H9 (cell line): ENCODE data around the gene VIPR2. TPM values are rescaled to one million over a fixed set of nuclear protein-coding genes. Genes with fewer than 3 reads are reported as not detected.

ENCODE experiments used
- DNase-seq: peaks from one replicate; pipeline ENCODE4 v3.0.0-alpha.2; 2017
- H2AFZ ChIP-seq: one replicate; pipeline ENCODE4 v1.6.1; 2013; ENCODE audit warnings: mild to moderate bottlenecking, low read length, control low read depth, moderate library complexity
- H2AK5ac ChIP-seq: 2 replicates; pipeline ENCODE4 v1.6.1; 2013; ENCODE audit warnings: low read length, control low read depth, mixed read lengths; ENCODE audit not compliant: insufficient read length
- H2BK120ac ChIP-seq: one replicate; pipeline ENCODE4 v1.6.1; 2013; ENCODE audit warnings: low read depth, mild to moderate bottlenecking, low read length, control low read depth, inconsistent platforms; ENCODE audit not compliant: poor library complexity, severe bottlenecking
- H2BK12ac ChIP-seq: 2 replicates; pipeline ENCODE4 v1.6.1; 2013; ENCODE audit warnings: low read length, control low read depth, mixed read lengths, low read depth; ENCODE audit not compliant: insufficient read length
- H2BK15ac ChIP-seq: 2 replicates; pipeline ENCODE4 v1.6.1; 2013; ENCODE audit warnings: low read depth, low read length, control low read depth
- H2BK20ac ChIP-seq: one replicate; pipeline ENCODE4 v1.6.1; 2013; ENCODE audit warnings: low read depth, mild to moderate bottlenecking, low read length, control low read depth, inconsistent platforms; ENCODE audit not compliant: poor library complexity, severe bottlenecking
- H2BK5ac ChIP-seq: 2 replicates; pipeline ENCODE4 v1.6.1; 2013; ENCODE audit warnings: low read length, control low read depth, mixed read lengths; ENCODE audit not compliant: insufficient read length
- H3K14ac ChIP-seq: 2 replicates; pipeline ENCODE4 v1.6.1; 2013; ENCODE audit warnings: low read length, control low read depth; ENCODE audit not compliant: insufficient read depth
- H3K18ac ChIP-seq: 2 replicates; pipeline ENCODE4 v1.6.1; 2013; ENCODE audit warnings: low read depth, mild to moderate bottlenecking, mixed read lengths, low read length, control low read depth; ENCODE audit not compliant: insufficient read length
- H3K23ac ChIP-seq: 2 replicates; pipeline ENCODE4 v1.6.1; 2013; ENCODE audit warnings: low read length, control low read depth, mixed read lengths, low read depth; ENCODE audit not compliant: insufficient read length
- H3K23me2 ChIP-seq: 2 replicates; pipeline ENCODE4 v1.6.1; 2013; ENCODE audit warnings: low read depth, mild to moderate bottlenecking, mixed read lengths, low read length, control low read depth; ENCODE audit not compliant: insufficient read length, poor library complexity, severe bottlenecking
- H3K27ac ChIP-seq: 2 replicates; pipeline ENCODE4 v1.5.1; 2013; ENCODE audit warnings: low read length, control low read depth, mixed read lengths, low read depth; ENCODE audit not compliant: insufficient read length
- H3K27me3 ChIP-seq: 2 replicates; pipeline ENCODE4 v1.6.1; 2013; ENCODE audit warnings: low read length, control low read depth, inconsistent platforms; ENCODE audit not compliant: insufficient read depth
- H3K4ac ChIP-seq: 2 replicates; pipeline ENCODE4 v1.6.1; 2013; ENCODE audit warnings: low read depth, mild to moderate bottlenecking, control low read depth, inconsistent platforms, low read length, moderate library complexity
- H3K4me1 ChIP-seq: 2 replicates; pipeline ENCODE4 v1.6.1; 2013; ENCODE audit warnings: low read length, control low read depth, inconsistent platforms; ENCODE audit not compliant: insufficient read depth
- H3K4me2 ChIP-seq: 2 replicates; pipeline ENCODE4 v1.6.1; 2013; ENCODE audit warnings: low read length, control low read depth, mixed read lengths; ENCODE audit not compliant: insufficient read length, insufficient read depth
- H3K56ac ChIP-seq: 2 replicates; pipeline ENCODE4 v1.6.1; 2013; ENCODE audit warnings: low read depth, mild to moderate bottlenecking, mixed read lengths, low read length, control low read depth; ENCODE audit not compliant: insufficient read length
- H3K79me1 ChIP-seq: 2 replicates; pipeline ENCODE4 v1.6.1; 2013; ENCODE audit warnings: low read depth, mild to moderate bottlenecking, moderate library complexity, low read length, control low read depth, inconsistent platforms; ENCODE audit not compliant: insufficient read depth, poor library complexity, severe bottlenecking
- H3K79me2 ChIP-seq: 2 replicates; pipeline ENCODE4 v1.6.1; 2013; ENCODE audit warnings: low read length, control low read depth, inconsistent platforms; ENCODE audit not compliant: insufficient read depth
- H3K9ac ChIP-seq: 2 replicates; pipeline ENCODE4 v1.6.1; 2013; ENCODE audit warnings: low read length, control low read depth, mixed read lengths; ENCODE audit not compliant: insufficient read length; ENCODE audit errors: extremely low read depth
- H3K9me3 ChIP-seq: one replicate; pipeline ENCODE4 v1.6.1; 2013; ENCODE audit warnings: low read depth, low read length, inconsistent platforms; ENCODE audit not compliant: control insufficient read depth
- H3T11ph ChIP-seq: one replicate; pipeline ENCODE4 v1.6.1; 2013; ENCODE audit warnings: mild to moderate bottlenecking, low read length, control low read depth, inconsistent platforms
- H4K20me1 ChIP-seq: one replicate; pipeline ENCODE4 v1.6.1; 2013; ENCODE audit not compliant: control insufficient read depth, insufficient read length, insufficient read depth
- H4K5ac ChIP-seq: 2 replicates; pipeline ENCODE4 v1.6.1; 2013; ENCODE audit warnings: low read depth, mild to moderate bottlenecking, mixed read lengths, low read length, control low read depth; ENCODE audit not compliant: insufficient read length
- H4K8ac ChIP-seq: replicated peaks from 2 replicates; pipeline ENCODE4 v1.6.1; 2013; ENCODE audit warnings: low read length, control low read depth, mixed read lengths, low read depth; ENCODE audit not compliant: insufficient read length
- H4K91ac ChIP-seq: 2 replicates; pipeline ENCODE4 v1.6.1; 2013; ENCODE audit warnings: low read depth, mild to moderate bottlenecking, moderate library complexity, mixed read lengths, low read length, control low read depth; ENCODE audit not compliant: insufficient read length
- H3K27ac Mint-ChIP-seq, 3 experiments: 2 replicates in 2 of 3; 3 replicates in 1 of 3; pipeline ENCODE4 v1.8.0; 2020 to 2021; ENCODE audit warnings: mixed read lengths in 3 of 3, mild to moderate bottlenecking in 1 of 3, moderate library complexity in 1 of 3
- H3K27me3 Mint-ChIP-seq: 2 replicates; pipeline ENCODE4 v1.8.0; 2021; ENCODE audit warnings: low read depth, mild to moderate bottlenecking, moderate library complexity, mixed read lengths
- H3K36me3 Mint-ChIP-seq, 3 experiments: 2 replicates in 2 of 3; 3 replicates in 1 of 3; pipeline ENCODE4 v1.8.0; 2020 to 2021; ENCODE audit warnings: low read depth in 3 of 3, mixed read lengths in 3 of 3; ENCODE audit not compliant: insufficient read depth in 1 of 3
- H3K4me1 Mint-ChIP-seq, 2 experiments: 2 replicates each; pipeline ENCODE4 v1.8.0; 2020; ENCODE audit warnings: mixed read lengths in 2 of 2
- H3K4me3 Mint-ChIP-seq, 2 experiments: 2 replicates in 1 of 2; 3 replicates in 1 of 2; pipeline ENCODE4 v1.8.0; 2020 to 2021; ENCODE audit warnings: mild to moderate bottlenecking in 2 of 2, mixed read lengths in 2 of 2, moderate library complexity in 1 of 2
- H3K9me3 Mint-ChIP-seq, 2 experiments: 2 replicates in 1 of 2; 3 replicates in 1 of 2; pipeline ENCODE4 v1.8.0; 2020; ENCODE audit warnings: mild to moderate bottlenecking in 2 of 2, mixed read lengths in 2 of 2, moderate library complexity in 1 of 2
- WGBS: extraction: QIAGEN DNeasy Blood & Tissue Kit; methylation state at CpG from one replicate; pipeline ENCODE4 v1.1.7; 2013; ENCODE audit warnings: missing lambda C conversion rate, low lambda C conversion rate, mixed read lengths; ENCODE audit not compliant: insufficient read length; ENCODE audit errors: extremely low coverage; 5-methylcytosine and 5-hydroxymethylcytosine counted together
- total RNA-seq: library from RNA; stranded (reverse); gene quantifications from 2 replicates; pipeline ENCODE4 v1.2.1, GENCODE V29; 2021
- TF ChIP-seq, protein P1 (sequence below): fragments of 200-600 bp; sonication (generic); conservative IDR thresholded peaks from 3 replicates; pipeline ENCODE4 v1.8.0; 2021; ENCODE audit warnings: antibody characterized with exemption, mild to moderate bottlenecking

The VIPR2 gene
- total RNA-seq, 1 experiment from 2014 or later: 1.6 TPM

GRCh38 chr7:159042103-159042502, 102.6 kb downstream of the VIPR2 start:
- no peak overlapping the region for H3K18ac ChIP-seq
- H4K20me1 ChIP-seq: no peaks in the 10 kb centered on the region
- H2BK12ac ChIP-seq: no peak overlapping the region
- no CpG with 5 or more reads among the region's 8 CpGs for WGBS
- H3K27me3 Mint-ChIP-seq: peaks cover 1% of the 10 kb centered on the region
- no peak for DNase-seq
- H4K8ac ChIP-seq: no peak overlapping the region
- no peaks in the 10 kb centered on the region for H3K23me2 ChIP-seq
- H2BK15ac ChIP-seq: no peak overlapping the region
- no peak overlapping the region for H2BK20ac ChIP-seq
- no peaks in the 10 kb centered on the region for H3K79me1 ChIP-seq
- H3K4ac ChIP-seq: no peak overlapping the region
- no peak overlapping the region for H3K4me3 Mint-ChIP-seq
- H3K9me3 Mint-ChIP-seq: peaks cover 11 to 14% of the 10 kb centered on the region in 2 experiments; a peak in 4 of 5 replicates
- no peak overlapping the region for H3K27ac Mint-ChIP-seq
- no peaks in the 10 kb centered on the region for H3K4me1 ChIP-seq
- no peak overlapping the region for H2BK5ac ChIP-seq
- H3K79me2 ChIP-seq: no peaks in the 10 kb centered on the region
- H3K23ac ChIP-seq: no peak overlapping the region
- peaks cover 0 to 8% of the 10 kb centered on the region in 2 experiments; a peak in 1 of 4 replicates for H3K4me1 Mint-ChIP-seq
- no peaks in the 10 kb centered on the region for H3K27me3 ChIP-seq
- H3K9ac ChIP-seq: no peak overlapping the region
- no peak overlapping the region for H2BK120ac ChIP-seq
- H3K36me3 Mint-ChIP-seq: peaks cover 3 to 7% (median 4%) of the 10 kb centered on the region in 3 experiments; a peak in 5 of 7 replicates
- no peak overlapping the region for H3K56ac ChIP-seq
- H3K9me3 ChIP-seq: no peaks in the 10 kb centered on the region
- no peak overlapping the region for H3K14ac ChIP-seq
- TF ChIP-seq, protein P1, sequence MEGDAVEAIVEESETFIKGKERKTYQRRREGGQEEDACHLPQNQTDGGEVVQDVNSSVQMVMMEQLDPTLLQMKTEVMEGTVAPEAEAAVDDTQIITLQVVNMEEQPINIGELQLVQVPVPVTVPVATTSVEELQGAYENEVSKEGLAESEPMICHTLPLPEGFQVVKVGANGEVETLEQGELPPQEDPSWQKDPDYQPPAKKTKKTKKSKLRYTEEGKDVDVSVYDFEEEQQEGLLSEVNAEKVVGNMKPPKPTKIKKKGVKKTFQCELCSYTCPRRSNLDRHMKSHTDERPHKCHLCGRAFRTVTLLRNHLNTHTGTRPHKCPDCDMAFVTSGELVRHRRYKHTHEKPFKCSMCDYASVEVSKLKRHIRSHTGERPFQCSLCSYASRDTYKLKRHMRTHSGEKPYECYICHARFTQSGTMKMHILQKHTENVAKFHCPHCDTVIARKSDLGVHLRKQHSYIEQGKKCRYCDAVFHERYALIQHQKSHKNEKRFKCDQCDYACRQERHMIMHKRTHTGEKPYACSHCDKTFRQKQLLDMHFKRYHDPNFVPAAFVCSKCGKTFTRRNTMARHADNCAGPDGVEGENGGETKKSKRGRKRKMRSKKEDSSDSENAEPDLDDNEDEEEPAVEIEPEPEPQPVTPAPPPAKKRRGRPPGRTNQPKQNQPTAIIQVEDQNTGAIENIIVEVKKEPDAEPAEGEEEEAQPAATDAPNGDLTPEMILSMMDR: no peak
- H4K5ac ChIP-seq: no peak overlapping the region
- no peak overlapping the region for H2AK5ac ChIP-seq
- H2AFZ ChIP-seq: no peak overlapping the region
- H4K91ac ChIP-seq: no peak overlapping the region
- no peak overlapping the region for H3T11ph ChIP-seq
- H3K4me2 ChIP-seq: no peak overlapping the region
- no peak overlapping the region for H3K27ac ChIP-seq
